Measurements from ENCODE around the gene RELCH. TPM values are rescaled to one million over a fixed set of nuclear protein-coding genes. Genes with fewer than 3 reads are reported as not detected.

The RELCH gene
- total RNA-seq, 4 donors from 2014 or later, result 11.2 to 71.3 (median 26.5) TPM

- H3K9me3 ChIP-seq, result no peaks in the 10 kb centered on the region
- H3K27ac ChIP-seq, result no peak overlapping the region
- no peak for TF ChIP-seq CTCF (IDR thresholded peaks at IDR 0.05)
- no peak for TF ChIP-seq POLR2A (IDR thresholded peaks at IDR 0.05)
- H3K27me3 ChIP-seq, result no peaks in the 10 kb centered on the region
- H3K4me3 ChIP-seq, result no peak overlapping the region
- intact Hi-C loops (cut with DNase I; ENCODE audit: low total_unique reads), result no loop called here
- no peaks in the 10 kb centered on the region for H3K4me1 ChIP-seq
- H3K36me3 ChIP-seq, result no peaks in the 10 kb centered on the region
- DNase-seq, result no peak
Measured at GRCh38 chr18:62280786-62281185, 93.7 kb downstream of the RELCH start.

GRCh38 chr18:62281684-62282083 is 94.6 kb downstream of the RELCH start:
- Histone ChIP-seq H3K27ac (no peak overlapping the region), H3K4me1 (no peaks in the 10 kb centered on the region), H3K4me3 (no peak overlapping the region), H3K9me3 (no peaks in the 10 kb centered on the region), H3K27me3 (no peaks in the 10 kb centered on the region), H3K36me3 (no peaks in the 10 kb centered on the region)
- intact Hi-C loops (cut with DNase I; ENCODE audit: low total_unique reads), result no loop called here
- no peak for TF ChIP-seq POLR2A (IDR thresholded peaks at IDR 0.05)
- TF ChIP-seq CTCF (IDR thresholded peaks at IDR 0.05), result no peak
- no peak for DNase-seq

GRCh38 chr18:62282188-62282629 is 95.2 kb downstream of the RELCH start:
- Histone ChIP-seq H3K27ac (no peak overlapping the region), H3K36me3 (no peaks in the 10 kb centered on the region), H3K9me3 (no peaks in the 10 kb centered on the region), H3K27me3 (no peaks in the 10 kb centered on the region), H3K4me3 (no peak overlapping the region), H3K4me1 (no peaks in the 10 kb centered on the region)
- TF ChIP-seq POLR2A (IDR thresholded peaks at IDR 0.05) (no peak), CTCF (IDR thresholded peaks at IDR 0.05) (no peak)
- intact Hi-C loops (cut with DNase I; ENCODE audit: low total_unique reads), result no loop called here
- no peak for DNase-seq

- TF ChIP-seq POLR2A (IDR thresholded peaks at IDR 0.05), result no peak
- no peak for TF ChIP-seq CTCF (IDR thresholded peaks at IDR 0.05)
- Histone ChIP-seq H3K4me1 (no peaks in the 10 kb centered on the region), H3K27me3 (no peaks in the 10 kb centered on the region), H3K4me3 (no peak overlapping the region), H3K27ac (no peak overlapping the region), H3K36me3 (no peaks in the 10 kb centered on the region), H3K9me3 (no peaks in the 10 kb centered on the region)
- no peak for DNase-seq
- intact Hi-C loops (cut with DNase I; ENCODE audit: low total_unique reads), result no loop called here
Measured at GRCh38 chr18:62284637-62285036, 97.6 kb downstream of the RELCH start.

- Histone ChIP-seq H3K27ac (no peak overlapping the region), H3K4me1 (no peaks in the 10 kb centered on the region), H3K4me3 (no peak overlapping the region), H3K9me3 (no peaks in the 10 kb centered on the region), H3K27me3 (no peaks in the 10 kb centered on the region), H3K36me3 (no peaks in the 10 kb centered on the region)
- TF ChIP-seq CTCF (IDR thresholded peaks at IDR 0.05) (no peak), POLR2A (IDR thresholded peaks at IDR 0.05) (no peak)
- DNase-seq, result no peak
- intact Hi-C loops (cut with DNase I; ENCODE audit: low total_unique reads), result no loop called here
Measured at GRCh38 chr18:62285281-62285680, 98.2 kb downstream of the RELCH start.

Measured in uterus (tissue), 4 donors.